GM23338 (cell line): ENCODE measurements around the gene BRD7. TPM values are rescaled to one million over a fixed set of nuclear protein-coding genes. Genes with fewer than 3 reads are reported as not detected.

Experiments used
- ATAC-seq: fragments of 200-7000 bp; cut with Tn5 transposase; 3 replicates; pipeline ENCODE4 v1.9.1; 2020
- DNase-seq: peaks from one replicate; pipeline ENCODE4 v3.0.0-alpha.2; 2015; ENCODE audit warnings: low spot score
- H2AFZ ChIP-seq: fragments of 200-600 bp; sonication (generic); 2 replicates; pipeline ENCODE4 v1.8.0; 2016; ENCODE audit warnings: antibody characterized with exemption, mild to moderate bottlenecking, moderate library complexity
- H3F3A ChIP-seq: fragments of 200-600 bp; sonication (generic); replicated peaks from 2 replicates; pipeline ENCODE4 v1.8.0; 2017; ENCODE audit warnings: antibody characterized with exemption, mixed run types, low read depth
- H3K27ac ChIP-seq: fragments of 200-600 bp; sonication (generic); 2 replicates; pipeline ENCODE4 v1.6.1; 2016; ENCODE audit warnings: low read depth
- H3K27me3 ChIP-seq: fragments of 200-600 bp; sonication (generic); 2 replicates; pipeline ENCODE4 v1.8.0; 2016; ENCODE audit warnings: mild to moderate bottlenecking, mixed run types, moderate library complexity; ENCODE audit not compliant: insufficient read depth
- H3K36me3 ChIP-seq: fragments of 200-600 bp; sonication (generic); 2 replicates; pipeline ENCODE4 v1.8.0; 2016; ENCODE audit warnings: mild to moderate bottlenecking; ENCODE audit not compliant: insufficient read depth
- H3K4me1 ChIP-seq: fragments of 200-600 bp; sonication (generic); 2 replicates; pipeline ENCODE4 v1.8.0; 2016; ENCODE audit warnings: mild to moderate bottlenecking, moderate library complexity; ENCODE audit not compliant: insufficient read depth
- H3K4me2 ChIP-seq: fragments of 200-600 bp; sonication (generic); 2 replicates; pipeline ENCODE4 v1.7.1; 2017; ENCODE audit warnings: mixed run types
- H3K4me3 ChIP-seq: fragments of 200-600 bp; sonication (generic); 2 replicates; pipeline ENCODE4 v1.6.1; 2016; ENCODE audit warnings: mixed run types
- H3K79me2 ChIP-seq: fragments of 200-600 bp; sonication (generic); replicated peaks from 2 replicates; pipeline ENCODE4 v1.8.0; 2017; ENCODE audit warnings: mild to moderate bottlenecking; ENCODE audit not compliant: insufficient read depth
- H3K9me2 ChIP-seq: fragments of 200-600 bp; sonication (generic); 2 replicates; pipeline ENCODE4 v1.8.0; 2017; ENCODE audit not compliant: insufficient read depth
- H4K20me1 ChIP-seq: fragments of 200-600 bp; sonication (generic); replicated peaks from 2 replicates; pipeline ENCODE4 v1.8.0; 2017; ENCODE audit warnings: mild to moderate bottlenecking; ENCODE audit not compliant: insufficient read depth
- H3K27ac Mint-ChIP-seq: 2 replicates; pipeline ENCODE4 v1.8.0; 2020; ENCODE audit warnings: inconsistent platforms, mild to moderate bottlenecking, moderate library complexity, mixed read lengths
- H3K27me3 Mint-ChIP-seq: 3 replicates; pipeline ENCODE4 v1.8.0; 2022; ENCODE audit warnings: low read depth, mild to moderate bottlenecking, moderate library complexity, mixed read lengths, inconsistent platforms; ENCODE audit not compliant: insufficient read depth, poor library complexity
- H3K36me3 Mint-ChIP-seq: 3 replicates; pipeline ENCODE4 v1.8.0; 2021; ENCODE audit warnings: low read depth, mild to moderate bottlenecking, inconsistent platforms, moderate library complexity, mixed read lengths
- H3K4me1 Mint-ChIP-seq: 3 replicates; pipeline ENCODE4 v1.8.0; 2020; ENCODE audit warnings: mild to moderate bottlenecking, inconsistent platforms, mixed read lengths
- H3K4me3 Mint-ChIP-seq: 3 replicates; pipeline ENCODE4 v1.8.0; 2021; ENCODE audit warnings: moderate library complexity, mild to moderate bottlenecking, inconsistent platforms, mixed read lengths
- H3K9me3 Mint-ChIP-seq: 3 replicates; pipeline ENCODE4 v1.8.0; 2020; ENCODE audit warnings: moderate library complexity, mild to moderate bottlenecking, inconsistent platforms, mixed read lengths
- CREB1 ChIP-seq: fragments of 250-450 bp; sonication (Bioruptor Pico); IDR thresholded peaks from 2 replicates; pipeline ENCODE4 v1.5.0; 2020; ENCODE audit warnings: low read depth, mild to moderate bottlenecking, moderate library complexity
- ETS1 ChIP-seq: IDR thresholded peaks from 2 replicates; pipeline ENCODE4 v1.6.1; 2016; ENCODE audit warnings: antibody characterized with exemption
- EZH2 ChIP-seq: fragments of 200-600 bp; sonication (generic); IDR thresholded peaks from one replicate; pipeline ENCODE4 v1.8.0; 2017; ENCODE audit warnings: antibody characterized with exemption, mild to moderate bottlenecking, low read depth; ENCODE audit not compliant: unreplicated experiment
- EZH2phosphoT487 ChIP-seq: fragments of 200-600 bp; sonication (generic); IDR thresholded peaks from one replicate; pipeline ENCODE4 v1.8.1; 2018; ENCODE audit warnings: antibody characterized with exemption; ENCODE audit not compliant: unreplicated experiment
- JUNB ChIP-seq: IDR thresholded peaks from one replicate; pipeline ENCODE4 v1.6.1; 2016; ENCODE audit warnings: antibody characterized with exemption; ENCODE audit not compliant: unreplicated experiment
- NANOG ChIP-seq: IDR thresholded peaks from 2 replicates; pipeline ENCODE4 v1.6.1; 2016; ENCODE audit warnings: antibody characterized with exemption, borderline replicate concordance
- POLR2AphosphoS5 ChIP-seq: IDR thresholded peaks from 2 replicates; pipeline ENCODE4 v1.6.1; 2016; ENCODE audit warnings: antibody characterized with exemption, low read depth
- REST ChIP-seq: IDR thresholded peaks from one replicate; pipeline ENCODE4 v1.6.1; 2018; ENCODE audit warnings: antibody characterized with exemption; ENCODE audit not compliant: unreplicated experiment
- STAT1 ChIP-seq: IDR thresholded peaks from one replicate; pipeline ENCODE4 v1.6.1; 2016; ENCODE audit warnings: antibody characterized with exemption; ENCODE audit not compliant: unreplicated experiment
- ZNF114 ChIP-seq: fragments of 250-450 bp; sonication (Bioruptor Pico); IDR thresholded peaks from 2 replicates; pipeline ENCODE4 v1.5.0; 2020; ENCODE audit warnings: mild to moderate bottlenecking, moderate library complexity
- ZNF331 ChIP-seq: fragments of 250-450 bp; sonication (Bioruptor Pico); IDR thresholded peaks from 2 replicates; pipeline ENCODE4 v1.5.0; 2020; ENCODE audit warnings: low read depth, mild to moderate bottlenecking, moderate library complexity
- ZNF462 ChIP-seq: fragments of 250-450 bp; sonication (Bioruptor Pico); IDR thresholded peaks from 2 replicates; pipeline ENCODE4 v1.5.0; 2020; ENCODE audit warnings: mild to moderate bottlenecking, moderate library complexity
- polyA plus RNA-seq: library from polyadenylated mRNA; unstranded; fragments of >200 nt; fragmentation: Nextera tagmentation; extraction: Ambion mirVana; gene quantifications from 2 replicates; pipeline ENCODE4 v1.2.1, GENCODE V29; 2016
- total RNA-seq: library from RNA; depleted of rRNA; stranded (reverse); fragments of >200 nt; shearing (Covaris generic); gene quantifications from 2 replicates; pipeline ENCODE4 v1.2.3, GENCODE V29; 2014
- TF ChIP-seq, protein P1 (sequence below), 2 experiments: fragments of 200-600 bp in 1 of 2; sonication (generic) in 1 of 2; conservative IDR thresholded peaks; 2 replicates each; pipeline versions ENCODE4 v1.5.1 to v1.6.1; 2016 to 2017; ENCODE audit warnings: antibody characterized with exemption in 2 of 2, low read depth in 2 of 2, mild to moderate bottlenecking in 2 of 2, moderate library complexity in 1 of 2

The BRD7 gene
- total and polyA plus RNA-seq, 2 experiments from 2014 or later = 93.0 to 149 TPM

- peaks cover 11% of the 10 kb centered on the region for H3K4me1 ChIP-seq
- Mint-ChIP-seq H3K27me3 (peaks cover 2% of the 10 kb centered on the region), H3K4me1 (peaks cover 20% of the 10 kb centered on the region), H3K27ac (peak overlapping the region; percentile 40; the same call in 1 of the 2 replicates), H3K36me3 (no peaks in the 10 kb centered on the region), H3K9me3 (peaks cover 4% of the 10 kb centered on the region; the same call in 1 of the 3 replicates), H3K4me3 (no peak overlapping the region)
- H3K79me2 ChIP-seq = no peaks in the 10 kb centered on the region
- DNase-seq = no peak
- no peak overlapping the region for H3K4me2 ChIP-seq
- TF ChIP-seq CREB1 (CRISPR knock-in tag) (no peak), STAT1 (no peak), EZH2 (no peak), JUNB (no peak), EZH2phosphoT487 (no peak), NANOG (no peak), ZNF114 (no peak), POLR2AphosphoS5 (no peak), REST (no peak), ZNF331 (CRISPR knock-in tag) (no peak), ETS1 (no peak), ZNF462 (CRISPR knock-in tag) (no peak)
- TF ChIP-seq, protein P1, sequence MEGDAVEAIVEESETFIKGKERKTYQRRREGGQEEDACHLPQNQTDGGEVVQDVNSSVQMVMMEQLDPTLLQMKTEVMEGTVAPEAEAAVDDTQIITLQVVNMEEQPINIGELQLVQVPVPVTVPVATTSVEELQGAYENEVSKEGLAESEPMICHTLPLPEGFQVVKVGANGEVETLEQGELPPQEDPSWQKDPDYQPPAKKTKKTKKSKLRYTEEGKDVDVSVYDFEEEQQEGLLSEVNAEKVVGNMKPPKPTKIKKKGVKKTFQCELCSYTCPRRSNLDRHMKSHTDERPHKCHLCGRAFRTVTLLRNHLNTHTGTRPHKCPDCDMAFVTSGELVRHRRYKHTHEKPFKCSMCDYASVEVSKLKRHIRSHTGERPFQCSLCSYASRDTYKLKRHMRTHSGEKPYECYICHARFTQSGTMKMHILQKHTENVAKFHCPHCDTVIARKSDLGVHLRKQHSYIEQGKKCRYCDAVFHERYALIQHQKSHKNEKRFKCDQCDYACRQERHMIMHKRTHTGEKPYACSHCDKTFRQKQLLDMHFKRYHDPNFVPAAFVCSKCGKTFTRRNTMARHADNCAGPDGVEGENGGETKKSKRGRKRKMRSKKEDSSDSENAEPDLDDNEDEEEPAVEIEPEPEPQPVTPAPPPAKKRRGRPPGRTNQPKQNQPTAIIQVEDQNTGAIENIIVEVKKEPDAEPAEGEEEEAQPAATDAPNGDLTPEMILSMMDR (conservative IDR thresholded peaks at IDR 0.05; ENCODE audit: low read depth in 2 of 2) = no peak
- H3K36me3 ChIP-seq = no peaks in the 10 kb centered on the region
- no peaks in the 10 kb centered on the region for H3K27me3 ChIP-seq
- H4K20me1 ChIP-seq = no peaks in the 10 kb centered on the region; the same call in 1 of the 2 replicates
- no peak; the same call in 1 of the 3 replicates for ATAC-seq
- no peak overlapping the region for H3K4me3 ChIP-seq
- no peak overlapping the region for H3K27ac ChIP-seq
- no peak overlapping the region for H2AFZ ChIP-seq
- no peaks in the 10 kb centered on the region for H3F3A ChIP-seq
- H3K9me2 ChIP-seq = no peaks in the 10 kb centered on the region
Measured at GRCh38 chr16:50282010-50282538, 86.7 kb downstream of the BRD7 start.
